Islet precursor cell (in vitro differentiated cells): ENCODE measurements around the gene ACADSB.

ENCODE experiments used
- DNase-seq: peaks from one replicate; pipeline ENCODE4 v3.0.0-alpha.2; 2018

Gene ACADSB

GRCh38 chr10:123103944-123104343, 95.1 kb downstream of the ACADSB start:
- no peak for DNase-seq
